Jurkat, Clone E6-1 (cell line): ENCODE results near the gene RBM8A.
A peak's percentile ranks its signal among the peaks of the same experiment; 100 is the strongest.

Experiments used
- DNase-seq: peaks from one replicate; pipeline ENCODE4 v3.0.0-alpha.2; 2011; ENCODE audit warnings: low read depth, low spot score
- H3K4me3 ChIP-seq: 2 replicates; pipeline ENCODE4 v1.5.1; 2011; ENCODE audit warnings: mild to moderate bottlenecking, low read length, control low read depth, moderate library complexity

The RBM8A gene

GRCh38 chr1:145891143-145891542, 36.1 kb downstream of the RBM8A start:
- no peak overlapping the region for H3K4me3 ChIP-seq
- DNase-seq: no peak

GRCh38 chr1:145889722-145890121, 37.6 kb downstream of the RBM8A start:
- DNase-seq: no peak
- H3K4me3 ChIP-seq: no peak overlapping the region

- no peak overlapping the region for H3K4me3 ChIP-seq
- no peak for DNase-seq
Observed at GRCh38 chr1:145887631-145888030, 39.7 kb downstream of the RBM8A start.

GRCh38 chr1:145886816-145887215, 40.5 kb downstream of the RBM8A start:
- DNase-seq: no peak

GRCh38 chr1:145886390-145886789, 40.9 kb downstream of the RBM8A start:
- DNase-seq: no peak
- H3K4me3 ChIP-seq: peak overlapping the region; percentile 53; the same call in 1 of the 2 replicates

More at GRCh38 chr1:145886816-145887215, 40.5 kb downstream of the RBM8A start:
- no peak overlapping the region for H3K4me3 ChIP-seq

- peak within 1 kb of the TSS; percentile 53 for H3K4me3 ChIP-seq
Observed at GRCh38 chr1:145885738-145886287, 41.5 kb downstream of the RBM8A start, which contains the start of gene ANKRD35. Gene ANKRD35 (minus strand): TSS chr1:145885866. CDS start chr1:145885758, 108 bp downstream.

GRCh38 chr1:145884675-145885074, 42.6 kb downstream of the RBM8A start:
- H3K4me3 ChIP-seq: no peak overlapping the region
- DNase-seq: no peak

More at GRCh38 chr1:145885738-145886287, 41.5 kb downstream of the RBM8A start, which contains the start of gene ANKRD35:
- DNase-seq: peak; percentile 34

- no peak overlapping the region for H3K4me3 ChIP-seq
- DNase-seq: no peak
Observed at GRCh38 chr1:145879775-145880174, 47.5 kb downstream of the RBM8A start.

- H3K4me3 ChIP-seq: no peak overlapping the region
- no peak for DNase-seq
Observed at GRCh38 chr1:145878724-145879123, 48.6 kb downstream of the RBM8A start.

- no peak overlapping the region for H3K4me3 ChIP-seq
- no peak for DNase-seq
Observed at GRCh38 chr1:145877923-145878486, 49.3 kb downstream of the RBM8A start.

GRCh38 chr1:145874646-145875045, 52.6 kb downstream of the RBM8A start:
- H3K4me3 ChIP-seq: no peak overlapping the region
- no peak for DNase-seq

GRCh38 chr1:145871994-145872924, 55.0 kb downstream of the RBM8A start:
- DNase-seq: no peak
- no peak overlapping the region for H3K4me3 ChIP-seq
